ENCODE measurements around the gene TMOD2.

TMOD2 gene

DNA sequence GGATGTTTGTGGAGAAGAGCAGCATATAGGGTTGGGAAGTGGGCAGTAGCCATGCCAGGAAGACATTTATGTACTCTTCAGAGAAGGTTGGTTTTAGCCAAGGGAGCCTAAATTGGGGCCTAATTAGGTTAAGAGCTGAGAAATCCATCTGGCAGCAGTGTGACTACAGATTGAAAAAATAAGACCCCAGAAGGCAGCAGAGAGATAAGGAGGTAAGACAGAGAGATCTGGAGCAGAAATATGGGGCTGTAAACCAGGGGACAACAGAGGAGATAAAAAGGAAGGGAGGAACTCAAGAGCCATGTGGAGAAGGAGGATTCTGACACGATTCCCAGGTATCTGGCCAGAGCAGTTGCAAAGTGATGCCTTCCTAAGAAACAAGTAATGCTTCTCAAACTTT lies 37.2 kb upstream of the TMOD2 start:
- no peak for TF ChIP-seq CTCF (IDR thresholded peaks at IDR 0.05)
- H3K4me3 ChIP-seq: no peak overlapping the region
- no peak for DNase-seq (ENCODE audit: low spot score)

GRCh38 chr15:51714911-51715310 lies 36.5 kb upstream of the TMOD2 start:
- no peak overlapping the region for H3K4me3 ChIP-seq
- no peak for DNase-seq (ENCODE audit: low spot score)
- no peak overlapping the region for H3K27ac ChIP-seq
- no peak for TF ChIP-seq CTCF (IDR thresholded peaks at IDR 0.05)

More for the DNA sequence above, 37.2 kb upstream of the TMOD2 start:
- H3K27ac ChIP-seq: no peak overlapping the region

GRCh38 chr15:51718219-51718618 lies 33.2 kb upstream of the TMOD2 start:
- H3K27ac ChIP-seq: no peak overlapping the region
- DNase-seq (ENCODE audit: low spot score): no peak

DNA sequence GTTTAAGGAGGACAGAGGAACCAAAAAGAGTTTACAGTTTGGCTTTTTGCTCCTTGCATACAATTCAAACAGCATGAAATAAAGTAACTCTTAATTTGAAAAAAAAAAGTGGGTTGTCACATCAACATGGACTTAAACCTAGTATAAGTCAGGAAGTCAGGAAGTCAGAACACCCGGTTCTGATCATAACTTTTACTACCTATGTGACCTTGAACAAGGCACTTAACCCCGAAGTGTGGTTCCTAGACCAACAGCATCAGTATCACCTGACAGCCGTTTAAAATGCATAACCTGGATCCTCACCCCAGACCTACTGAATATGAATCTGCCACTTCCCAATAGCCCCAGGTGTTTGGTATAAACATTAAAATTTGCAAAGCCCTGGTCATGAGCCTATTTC lies 32.7 kb upstream of the TMOD2 start:
- no peak for DNase-seq (ENCODE audit: low spot score)
- TF ChIP-seq CTCF (IDR thresholded peaks at IDR 0.05): no peak
- Histone ChIP-seq H3K4me3 (no peak overlapping the region), H3K27ac (no peak overlapping the region)

More at GRCh38 chr15:51718219-51718618, 33.2 kb upstream of the TMOD2 start:
- no peak for TF ChIP-seq CTCF (IDR thresholded peaks at IDR 0.05)
- no peak overlapping the region for H3K4me3 ChIP-seq

- no peak for DNase-seq (ENCODE audit: low spot score)
- no peak for TF ChIP-seq CTCF (IDR thresholded peaks at IDR 0.05)
- no peak overlapping the region for H3K27ac ChIP-seq
- H3K4me3 ChIP-seq: no peak overlapping the region
These were observed 31.0 kb upstream of the TMOD2 start for GRCh38 chr15:51720201-51720995.

- no peak overlapping the region for H3K27ac ChIP-seq
- no peak overlapping the region for H3K4me3 ChIP-seq
- no peak for DNase-seq (ENCODE audit: low spot score)
- TF ChIP-seq CTCF (IDR thresholded peaks at IDR 0.05): no peak
These were observed 30.0 kb upstream of the TMOD2 start for GRCh38 chr15:51721199-51721960.

Data from coronary artery (tissue), 2 donors.